ENCODE results near the gene DDB1. TPM values are rescaled to one million over a fixed set of nuclear protein-coding genes. Genes with fewer than 3 reads are reported as not detected.

DDB1 gene
- total and polyA plus RNA-seq, 2 of the 4 experiments (the other 2 are of a cell fraction), result 221 to 412 TPM

DNA sequence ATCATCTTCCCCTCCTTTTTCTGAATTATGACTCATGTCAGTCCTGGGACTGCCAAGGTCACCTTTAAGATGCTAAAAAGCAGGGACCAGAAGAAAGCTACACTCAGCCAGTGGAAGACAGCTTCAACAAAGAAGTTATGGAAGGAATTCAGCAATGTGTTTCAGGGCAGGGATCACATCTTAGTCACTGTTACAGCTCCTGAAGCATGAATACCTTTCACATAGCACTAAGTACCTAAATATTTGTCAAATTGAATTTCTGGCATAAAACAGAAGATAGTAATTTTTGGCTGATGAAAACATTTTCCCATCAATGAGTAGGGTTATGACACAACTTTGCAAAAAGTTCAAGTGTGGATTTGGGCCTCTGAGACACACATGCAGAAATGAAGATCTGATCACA, 5.2 kb downstream of the DDB1 start:
- dilution Hi-C loops (cut with HindIII; ENCODE audit: low sequenced_read_pairs, unreplicated experiment) (no loop called here), in situ Hi-C loops (cut with MboI; ENCODE audit: low sequenced_read_pairs) (no loop called here), intact Hi-C loops (cut with micrococcal nuclease) (no loop called here)
- peaks cover 32 to 61% of the 10 kb centered on the region in 2 experiments for H3K79me1 ChIP-seq (ENCODE audit: low read depth in 1 of 2, low read length in 2 of 2)
- peaks cover 9% of the 10 kb centered on the region for H3K4me1 ChIP-seq (ENCODE audit: control insufficient read depth, insufficient read depth, low read length)
- H3K18ac ChIP-seq (ENCODE audit: low read depth, low read length), result no peak overlapping the region
- H2AK5ac ChIP-seq (ENCODE audit: low read depth, low read length), result no peak overlapping the region
- H3K4me3 ChIP-seq (ENCODE audit: insufficient read depth, low read depth, low read length), result no peak overlapping the region
- H3K9me3 ChIP-seq (ENCODE audit: control insufficient read depth, insufficient read depth, low read length), result no peaks in the 10 kb centered on the region
- H3K27me3 ChIP-seq (ENCODE audit: control insufficient read depth, insufficient read depth, low read length), result no peaks in the 10 kb centered on the region
- peaks cover 50% of the 10 kb centered on the region for H3K36me3 ChIP-seq (ENCODE audit: control insufficient read depth, insufficient read depth, low read length)
- H2BK5ac ChIP-seq (ENCODE audit: low read depth, low read length, poor library complexity, severe bottlenecking), result no peak overlapping the region
- H3K9ac ChIP-seq (ENCODE audit: low read depth, low read length), result no peak overlapping the region
- H3K4me2 ChIP-seq (ENCODE audit: low read depth, low read length), result no peak overlapping the region
- POLR2A ChIA-PET (ENCODE audit: unreplicated experiment), result interaction anchor here (0.6 kb wide), 2 partner anchors 14 to 31 kb away, joined by 3 to 5 read pairs; no protein-coding TSS in a partner anchor
- peaks cover 50% of the 10 kb centered on the region; the same call in 1 of the 2 replicates for H4K20me1 ChIP-seq (ENCODE audit: insufficient read depth, low read length)
- no peaks in the 10 kb centered on the region; the same call in 1 of the 2 replicates for H3K9me1 ChIP-seq (ENCODE audit: insufficient read depth, low read length)
- no peak overlapping the region for H2BK15ac ChIP-seq (ENCODE audit: low read depth, low read length)
- H4K8ac ChIP-seq (ENCODE audit: low read depth in 2 of 2, low read length in 2 of 2), result no peak overlapping the region
- TF ChIP-seq ELK1 (IDR thresholded peaks at IDR 0.05; ENCODE audit: borderline replicate concordance, low read depth, low read length) (no peak), MXI1 (IDR thresholded peaks at IDR 0.05; ENCODE audit: borderline replicate concordance, low read depth, low read length) (no peak), SMC3 (IDR thresholded peaks at IDR 0.05; ENCODE audit: low read depth, low read length) (no peak), FOS (IDR thresholded peaks at IDR 0.05; ENCODE audit: low read depth, low read length) (no peak), CTCF (conservative IDR thresholded peaks at IDR 0.05; ENCODE audit: low read depth, low read length) (no peak), NFE2L2 (IDR thresholded peaks at IDR 0.05; ENCODE audit: low read depth, low read length) (no peak), RAD21 (IDR thresholded peaks at IDR 0.05; ENCODE audit: low read length) (no peak), RFX5 (IDR thresholded peaks at IDR 0.05; ENCODE audit: low read depth, low read length) (no peak)
- TF ChIP-seq, protein P1, sequence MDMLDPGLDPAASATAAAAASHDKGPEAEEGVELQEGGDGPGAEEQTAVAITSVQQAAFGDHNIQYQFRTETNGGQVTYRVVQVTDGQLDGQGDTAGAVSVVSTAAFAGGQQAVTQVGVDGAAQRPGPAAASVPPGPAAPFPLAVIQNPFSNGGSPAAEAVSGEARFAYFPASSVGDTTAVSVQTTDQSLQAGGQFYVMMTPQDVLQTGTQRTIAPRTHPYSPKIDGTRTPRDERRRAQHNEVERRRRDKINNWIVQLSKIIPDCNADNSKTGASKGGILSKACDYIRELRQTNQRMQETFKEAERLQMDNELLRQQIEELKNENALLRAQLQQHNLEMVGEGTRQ (IDR thresholded peaks at IDR 0.05; ENCODE audit: low read depth, low read length), result no peak
- H2BK20ac ChIP-seq (ENCODE audit: low read depth, low read length), result no peak overlapping the region
- H4K5ac ChIP-seq (ENCODE audit: low read depth, low read length), result no peak overlapping the region
- H2AK9ac ChIP-seq (replicated peaks; ENCODE audit: low read depth, low read length, poor library complexity), result no peak overlapping the region
- H3K56ac ChIP-seq (ENCODE audit: extremely low read depth, insufficient read depth, low read length), result no peak overlapping the region
- BruUV-seq (replicated peaks), result no TSS peak
- CTCF ChIA-PET, result interaction anchor here (1.0 to 1.6 kb wide), 2 partner anchors 9 to 58 kb away, joined by 3 to 7 read pairs; no protein-coding TSS in a partner anchor
- DNase-seq, result peak; percentile 57
- no peak overlapping the region for H3K27ac ChIP-seq (ENCODE audit: insufficient read depth, low read length)
- H3K4ac ChIP-seq (ENCODE audit: low read depth, low read length), result no peak overlapping the region
- H4K91ac ChIP-seq (ENCODE audit: insufficient read depth, low read depth, low read length), result no peak overlapping the region
- no peak overlapping the region for H3K23ac ChIP-seq (ENCODE audit: low read depth, low read length)
- peak; percentile 36 for ATAC-seq (ENCODE audit: low read depth)
- H2BK120ac ChIP-seq (ENCODE audit: low read depth, low read length), result no peak overlapping the region
- H3K14ac ChIP-seq (replicated peaks; ENCODE audit: low read depth, low read length), result no peak overlapping the region
- no peak overlapping the region for H2AFZ ChIP-seq (replicated peaks; ENCODE audit: low read length, poor library complexity)
